GM18858 (cell line): ENCODE results near the gene PLPPR5.

Source experiments
- ATAC-seq: cut with Tn5 transposase; IDR thresholded peaks from one replicate; pipeline ENCODE4 v1.9.1; 2021; ENCODE audit not compliant: unreplicated experiment

The PLPPR5 gene

DNA sequence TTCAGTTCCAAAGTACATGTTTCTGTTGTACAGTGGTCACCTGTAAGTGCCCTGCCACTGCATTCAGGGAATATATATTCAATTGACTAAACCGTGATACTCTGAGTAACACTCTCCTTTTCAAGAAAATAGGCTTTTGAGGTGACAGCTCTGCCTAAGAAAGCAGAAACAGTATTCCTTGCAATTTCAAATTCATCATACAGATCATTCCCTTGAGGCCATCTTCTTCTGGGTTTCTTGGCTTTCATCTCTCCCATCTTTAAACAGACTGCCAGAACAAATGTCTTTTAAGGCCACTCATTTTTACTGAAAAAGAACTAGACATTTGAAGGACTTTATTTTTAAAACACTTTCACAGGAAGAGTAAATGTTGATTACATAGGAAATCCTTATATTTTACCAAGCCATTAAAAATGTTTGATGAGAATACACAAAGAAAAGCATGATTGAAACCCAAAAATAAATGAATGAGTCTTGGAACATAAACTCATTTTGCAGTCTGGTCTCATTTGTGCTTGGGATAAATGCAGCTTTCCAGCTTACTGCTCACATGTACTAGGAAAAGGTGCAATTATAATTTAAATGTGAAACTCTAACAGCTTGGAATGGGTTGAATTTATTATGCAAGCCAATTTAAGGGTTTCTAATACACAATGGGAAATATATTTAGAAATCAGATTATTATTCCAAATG, 34.7 kb downstream of the PLPPR5 start:
- ATAC-seq = no peak

DNA sequence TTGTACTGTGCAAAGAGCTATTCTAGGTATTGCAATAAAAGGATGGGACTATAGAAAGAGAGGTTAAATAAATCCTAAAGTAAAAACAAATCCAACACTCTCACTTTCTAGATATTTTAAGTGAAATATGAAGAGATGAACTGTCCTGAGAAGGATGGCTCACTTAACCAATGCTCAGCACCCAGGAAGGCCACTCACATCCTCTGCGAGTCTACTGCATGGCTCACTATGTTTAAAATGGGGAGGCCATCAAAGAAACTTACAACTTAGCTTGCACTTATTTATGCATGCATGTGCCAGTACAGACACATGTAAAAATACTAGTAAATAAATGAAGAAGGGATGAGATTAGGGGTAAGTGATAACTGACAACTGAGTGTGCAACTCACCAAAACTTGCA, 37.5 kb downstream of the PLPPR5 start:
- no peak for ATAC-seq

DNA sequence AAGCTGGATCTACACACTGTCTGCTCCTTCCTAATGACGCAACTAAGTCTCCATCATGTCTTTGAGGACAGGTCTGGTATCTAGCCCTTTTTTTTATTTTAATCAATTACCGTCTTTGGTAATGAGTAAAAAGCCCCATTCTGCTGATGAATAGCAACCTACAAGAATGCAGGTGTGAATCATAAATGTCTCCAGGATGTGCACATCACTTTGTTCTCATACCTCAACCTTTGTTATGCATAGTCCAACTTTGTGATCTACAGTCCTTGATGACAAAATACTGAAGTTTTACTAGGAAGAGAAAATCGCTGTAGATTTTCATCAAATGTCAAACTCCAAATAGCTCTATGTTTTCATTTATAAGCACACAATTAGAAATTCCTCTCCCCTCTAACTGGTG, 39.3 kb downstream of the PLPPR5 start:
- no peak for ATAC-seq

DNA sequence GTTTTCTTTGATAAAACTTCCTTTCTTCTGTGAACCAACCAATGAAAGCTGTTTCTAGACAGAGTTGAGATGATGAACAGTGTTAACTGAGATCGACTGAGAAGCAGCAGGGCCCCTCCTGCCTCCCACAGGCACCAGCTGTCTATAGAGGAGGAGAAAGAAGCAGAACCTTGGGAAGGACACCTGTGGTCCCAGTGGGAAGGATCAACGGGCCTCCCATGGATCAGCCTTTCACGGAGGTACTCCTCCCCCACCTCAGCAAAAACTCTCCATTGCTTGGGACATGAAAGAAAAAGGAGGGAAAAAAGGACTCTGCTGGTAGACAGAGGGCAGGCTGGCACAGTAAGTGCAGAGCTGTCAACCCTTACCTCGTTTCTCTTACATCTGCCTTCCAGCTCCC, 40.5 kb downstream of the PLPPR5 start:
- ATAC-seq = no peak

DNA sequence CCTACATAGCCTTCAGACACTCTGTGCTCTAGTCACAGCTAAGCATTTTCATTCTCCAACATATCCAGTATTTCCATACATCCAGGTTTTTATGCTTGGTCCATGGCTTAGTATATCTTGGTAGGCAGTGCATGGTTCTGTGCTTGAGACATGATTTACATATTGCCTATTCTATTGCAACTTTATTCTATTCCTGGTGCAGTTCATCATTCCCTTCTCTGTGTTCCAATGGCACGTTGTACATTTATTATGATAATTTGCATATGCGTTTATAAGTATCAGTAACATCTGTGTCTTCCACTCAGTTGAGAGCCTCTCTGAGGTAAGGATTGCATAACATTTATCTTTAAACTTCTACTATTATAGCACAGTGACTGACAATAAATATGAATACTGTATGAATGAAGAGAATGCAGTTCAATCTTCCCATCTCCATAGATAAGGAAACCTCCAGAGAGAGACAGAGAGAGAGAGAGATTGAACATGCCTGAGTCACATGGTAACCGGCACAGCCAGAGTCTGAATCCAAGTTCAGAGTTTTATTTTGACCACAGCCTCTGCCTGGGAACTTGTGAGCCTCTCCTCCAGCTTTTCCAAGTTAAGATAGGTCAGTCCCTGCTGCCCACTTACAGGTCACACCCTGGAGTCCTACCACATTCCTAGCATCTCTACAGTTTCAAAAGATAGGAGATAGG, 41.5 kb downstream of the PLPPR5 start:
- no peak for ATAC-seq

DNA sequence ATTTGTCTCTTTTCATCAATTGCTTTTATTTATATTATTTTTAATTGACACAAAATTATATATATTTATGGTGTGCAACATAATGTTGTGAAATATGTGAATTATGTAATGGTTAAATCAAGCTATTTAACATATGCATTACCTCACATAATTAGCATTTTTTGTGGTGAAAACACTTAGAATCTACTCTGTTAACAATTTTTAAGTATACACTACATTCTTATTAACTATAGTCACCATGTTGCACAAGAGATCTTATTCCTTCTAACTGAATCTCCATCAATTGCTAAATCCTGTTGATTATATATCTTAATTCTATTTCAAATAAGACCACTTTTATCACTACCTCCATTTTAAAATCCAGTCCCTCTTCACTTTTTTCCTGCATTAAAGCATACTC, 42.5 kb downstream of the PLPPR5 start:
- ATAC-seq = no peak

DNA sequence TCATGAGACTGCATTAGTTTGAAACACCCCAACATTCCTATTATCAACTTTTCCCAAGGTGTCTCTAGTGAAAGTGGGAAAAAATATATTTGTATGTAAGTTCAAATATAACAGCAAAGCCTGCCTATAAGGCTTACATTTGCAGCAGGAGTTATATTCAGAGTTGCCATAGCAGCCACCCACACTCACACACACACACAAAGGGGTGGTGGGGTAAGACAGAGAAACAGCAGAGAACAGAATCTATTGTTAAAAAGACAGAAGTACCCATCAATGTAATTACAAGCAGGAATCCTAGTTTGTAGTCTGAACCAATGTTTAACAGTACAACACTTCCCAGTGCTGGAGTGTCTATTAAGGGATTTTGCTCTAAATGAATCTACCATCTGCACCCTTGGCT, 55.0 kb downstream of the PLPPR5 start:
- no peak for ATAC-seq

DNA sequence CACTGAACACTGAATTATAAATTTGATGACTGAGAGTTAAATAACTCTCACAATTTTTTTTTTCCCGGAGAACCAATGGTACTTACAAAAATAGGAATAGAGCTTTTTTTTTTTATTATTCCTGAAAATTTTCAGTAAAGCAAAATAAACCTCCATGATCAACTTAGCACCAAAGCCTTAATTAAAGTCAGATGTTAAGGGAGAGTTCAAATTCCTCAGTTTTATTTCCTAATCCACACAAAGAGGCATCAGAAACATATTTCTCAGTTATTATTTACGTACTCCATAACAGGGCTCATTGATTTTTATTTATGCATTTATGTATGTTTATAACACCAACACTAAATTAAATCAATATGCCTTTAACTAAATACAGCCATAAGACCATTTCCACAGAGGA, 55.5 kb downstream of the PLPPR5 start:
- ATAC-seq = no peak

DNA sequence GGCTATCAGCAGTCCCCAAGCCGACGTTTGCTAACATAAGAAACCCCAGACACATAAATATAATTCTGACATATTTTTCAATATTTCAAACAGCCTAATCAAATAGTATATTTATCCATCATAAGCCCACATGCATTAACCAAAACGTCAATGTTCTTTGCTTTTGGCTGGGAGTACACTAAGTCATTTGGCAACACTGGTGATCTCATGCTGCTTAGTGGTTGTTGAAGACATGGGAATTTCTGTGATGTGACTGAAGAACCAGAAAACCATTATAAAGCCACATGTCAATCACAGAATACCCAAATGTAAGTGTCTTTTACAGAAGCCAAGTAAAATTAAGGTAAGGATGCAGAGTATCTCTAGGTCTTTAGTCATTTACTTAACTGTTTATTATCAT, 57.6 kb downstream of the PLPPR5 start:
- ATAC-seq = no peak

DNA sequence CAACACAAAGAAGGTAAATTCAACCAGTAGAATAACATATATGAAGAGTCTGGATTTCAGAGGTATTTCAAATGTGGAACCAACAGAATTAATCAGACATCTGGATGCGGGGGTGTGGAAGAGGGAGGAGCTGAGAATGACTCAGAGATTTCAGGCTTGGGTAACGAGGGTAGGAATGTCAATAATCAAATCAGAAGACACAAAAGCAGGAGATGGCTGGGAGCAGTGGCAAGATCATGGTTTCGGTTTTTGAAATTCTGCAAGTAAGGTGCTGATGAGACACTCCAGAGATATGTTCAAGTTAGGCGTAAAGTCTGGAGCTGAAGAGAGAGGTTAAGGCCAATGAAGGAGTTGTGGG, 64.0 kb downstream of the PLPPR5 start:
- ATAC-seq = no peak

DNA sequence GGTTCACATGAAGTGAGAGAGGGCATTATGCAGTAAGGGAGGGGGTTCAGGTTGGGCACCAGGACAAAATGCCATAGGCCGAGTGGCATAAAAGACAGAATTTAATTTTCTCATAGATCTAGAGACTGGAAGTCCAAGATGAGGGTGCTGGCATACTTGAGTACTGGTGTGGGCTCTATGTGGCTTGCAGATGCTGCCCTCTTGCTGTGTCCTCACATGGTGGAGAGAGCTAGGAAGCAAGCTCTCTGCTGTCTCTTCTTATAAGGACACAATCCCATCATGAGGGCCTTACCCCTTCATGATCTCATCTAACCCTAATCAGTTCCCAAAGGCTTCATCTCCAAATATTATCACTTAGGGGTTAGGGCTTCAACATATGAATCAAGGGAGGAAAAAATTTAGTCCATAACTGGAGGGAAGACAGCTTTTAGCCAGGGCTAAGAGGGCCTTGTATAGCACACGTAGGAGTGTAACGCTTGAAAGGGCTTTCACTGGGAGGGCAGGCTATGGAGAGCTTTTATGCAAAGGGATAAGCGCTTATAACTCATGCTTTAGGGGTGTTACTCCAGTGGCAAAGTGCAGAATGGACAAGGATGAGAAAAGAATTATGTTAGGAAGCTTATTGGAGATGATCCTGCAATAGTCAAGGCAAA, 64.5 kb downstream of the PLPPR5 start:
- ATAC-seq = no peak

DNA sequence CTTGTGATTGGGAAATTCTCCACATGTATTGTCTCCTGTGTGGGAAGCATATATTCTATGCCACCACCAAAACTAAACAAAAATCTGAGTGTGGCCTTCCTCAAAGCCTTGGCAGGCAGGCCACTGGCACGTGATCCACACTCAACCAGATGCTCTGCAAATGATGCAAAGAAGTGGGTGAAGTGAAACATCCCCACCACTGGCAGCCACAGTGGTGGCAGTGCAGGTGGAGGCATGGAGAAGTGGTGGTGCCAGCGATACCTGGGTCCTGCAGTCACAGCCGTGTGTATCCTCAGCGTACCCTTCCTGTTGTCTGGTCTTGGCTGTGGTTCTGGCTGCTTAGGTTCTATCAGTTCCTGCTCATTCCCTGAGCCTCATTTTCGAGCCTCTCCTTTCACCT, 65.2 kb downstream of the PLPPR5 start:
- ATAC-seq = no peak

DNA sequence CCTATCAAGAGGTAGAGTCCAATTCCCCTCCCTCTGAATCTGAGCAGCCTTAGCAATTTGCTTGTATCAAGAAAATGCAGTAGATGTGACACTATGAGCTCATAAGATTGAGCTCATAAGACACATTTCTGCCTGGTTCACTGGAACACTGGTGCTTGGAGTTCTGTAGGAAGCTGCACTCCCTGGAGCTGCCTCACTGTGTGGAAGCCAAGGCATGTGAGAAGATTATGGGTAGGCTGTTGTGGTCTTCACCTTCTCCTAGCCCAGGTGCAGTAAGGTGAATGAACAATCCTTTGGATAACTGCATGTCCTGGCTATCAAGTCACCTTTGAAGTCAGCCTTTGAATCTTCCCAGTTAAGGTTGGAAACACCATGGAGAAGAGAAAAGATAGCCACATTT, 67.3 kb downstream of the PLPPR5 start:
- no peak for ATAC-seq

DNA sequence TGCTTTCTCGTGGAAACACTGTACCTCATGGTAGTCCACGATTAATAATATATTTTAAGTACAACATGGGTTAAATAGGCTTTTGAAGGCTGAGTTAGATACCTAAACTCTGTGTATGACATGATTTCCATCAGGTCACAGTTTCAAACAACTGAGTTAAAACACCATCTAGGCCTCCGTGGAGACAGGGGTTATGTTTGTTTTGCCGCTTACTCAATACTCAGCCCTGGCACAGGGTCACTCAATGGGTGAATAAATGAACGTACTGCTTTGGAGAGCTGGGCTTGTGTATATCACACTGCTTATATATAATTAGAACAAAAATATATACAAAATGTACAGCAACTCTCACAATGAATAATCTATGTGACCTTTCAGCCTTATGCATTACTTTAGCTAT, 72.5 kb downstream of the PLPPR5 start:
- no peak for ATAC-seq

DNA sequence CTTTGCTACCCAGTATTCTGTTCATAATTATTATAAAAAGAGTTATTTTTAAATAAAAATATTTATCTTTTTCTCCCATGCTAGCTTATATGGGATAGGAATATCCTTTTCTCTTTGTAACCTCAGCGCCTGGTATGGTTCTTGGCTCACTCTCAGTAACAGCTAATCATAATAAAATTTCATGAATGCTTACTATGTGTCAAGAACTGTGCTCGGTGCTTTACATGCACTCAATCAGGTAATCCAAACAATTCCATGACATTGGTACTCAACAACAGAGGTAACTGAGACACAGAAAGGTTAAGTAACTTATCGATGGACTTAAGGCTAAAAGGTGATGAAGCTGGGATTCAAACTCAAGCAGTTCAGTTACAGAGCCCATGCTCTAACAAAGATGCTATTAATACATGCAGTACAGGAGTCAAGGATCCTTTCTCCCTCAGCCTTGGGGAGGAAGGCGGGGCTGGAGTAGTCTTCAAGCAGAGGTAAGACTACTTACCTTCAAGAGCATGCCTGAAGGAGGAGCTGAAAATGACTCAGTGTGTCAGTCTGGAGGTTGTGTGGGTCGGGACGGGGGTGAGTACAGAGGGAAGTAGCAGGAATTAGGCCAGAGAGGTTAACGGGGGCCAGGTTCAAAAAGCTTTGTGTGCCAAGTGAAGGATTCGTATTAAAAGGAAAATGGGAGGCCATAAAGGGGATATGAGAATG, 73.4 kb downstream of the PLPPR5 start:
- no peak for ATAC-seq

DNA sequence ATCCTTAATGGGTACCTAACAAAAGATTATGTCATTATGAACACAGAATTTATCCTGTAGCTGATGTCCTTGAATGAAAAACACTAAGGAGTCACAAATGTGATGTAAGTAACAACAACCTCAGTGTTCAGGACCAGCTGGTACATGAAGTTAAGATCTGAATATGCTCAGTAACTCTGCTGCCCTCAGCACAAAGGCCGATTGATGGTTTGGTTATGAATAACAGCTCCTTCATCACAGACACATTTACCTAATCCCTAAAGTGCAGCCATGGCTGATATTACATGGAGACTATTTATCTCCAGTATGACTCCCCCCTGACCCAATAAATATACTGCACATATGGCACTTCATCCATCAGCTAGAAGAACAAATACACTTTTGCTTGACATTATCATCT, 75.2 kb downstream of the PLPPR5 start:
- ATAC-seq = no peak

DNA sequence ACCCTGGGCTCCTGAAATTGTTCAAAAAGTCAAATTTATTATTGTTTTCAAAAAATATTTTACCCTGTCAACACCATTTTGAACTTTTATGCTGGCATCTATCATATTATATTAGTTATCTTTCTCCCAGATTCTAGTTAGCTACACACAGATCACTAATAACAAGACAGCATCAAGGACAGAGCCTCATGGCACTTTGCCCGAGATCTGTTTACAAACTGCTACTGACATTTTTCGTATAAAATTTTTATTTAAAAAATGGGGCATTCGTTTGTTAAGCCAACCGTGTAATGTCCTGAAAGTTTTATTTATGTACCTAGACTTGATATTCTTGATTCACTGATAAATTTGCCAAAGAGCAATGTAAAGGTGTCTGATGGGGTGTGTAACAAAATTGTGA, 78.1 kb downstream of the PLPPR5 start:
- no peak for ATAC-seq

DNA sequence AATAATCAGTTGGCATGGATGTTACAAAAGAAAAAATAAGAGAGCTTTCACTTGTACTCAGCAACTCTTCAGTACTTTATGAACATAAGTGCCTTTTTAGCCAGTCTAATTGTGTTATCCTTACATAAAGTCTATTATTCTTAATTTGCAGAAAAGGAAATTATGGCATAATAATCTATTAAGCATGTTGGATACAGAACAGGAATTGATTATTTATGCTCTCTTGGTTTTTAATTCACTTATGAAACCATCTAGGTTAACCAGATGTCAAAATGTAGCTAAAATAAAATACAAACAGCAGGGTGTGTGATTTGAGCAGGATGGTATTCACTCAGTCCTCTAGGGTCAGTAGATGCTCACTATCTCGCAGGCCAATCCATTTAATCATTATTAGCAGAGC, 79.7 kb downstream of the PLPPR5 start:
- ATAC-seq = no peak

DNA sequence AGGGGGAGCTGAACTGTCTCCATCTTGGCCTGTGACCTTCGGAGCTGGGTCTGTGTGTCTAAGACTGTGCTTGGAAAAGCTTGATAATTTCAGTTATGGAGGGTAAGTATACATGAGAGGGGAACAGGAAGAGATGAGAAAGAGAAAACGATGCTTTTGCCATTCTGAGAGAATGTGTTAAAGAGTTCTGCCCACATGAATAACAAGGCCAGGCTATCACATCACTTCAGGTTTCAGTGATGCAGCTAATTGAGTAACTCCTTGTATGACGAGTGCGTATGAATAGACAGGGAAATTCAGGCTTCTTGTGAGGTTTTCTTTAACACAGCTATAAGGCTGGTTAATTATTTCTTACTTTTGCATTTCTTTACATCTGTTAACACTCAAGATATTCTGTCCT, 81.0 kb downstream of the PLPPR5 start:
- ATAC-seq = no peak

DNA sequence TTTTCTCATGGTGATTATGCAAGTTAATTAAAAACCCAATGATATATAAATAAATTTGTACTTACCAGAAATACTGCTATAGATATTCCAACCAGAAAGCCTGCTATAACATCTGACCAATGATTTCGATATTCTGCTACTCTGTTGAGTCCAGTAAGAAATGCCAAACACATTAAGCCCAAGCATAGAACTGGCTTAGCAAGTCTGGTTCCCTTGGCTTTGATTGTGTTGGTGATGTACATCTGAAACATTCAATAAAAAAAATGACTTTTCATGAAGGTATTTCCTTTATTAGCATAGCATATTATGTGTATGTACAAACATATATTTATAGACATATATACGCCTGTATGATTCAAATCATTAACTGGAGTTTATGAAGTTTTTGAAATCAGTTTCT, 82.8 kb downstream of the PLPPR5 start:
- ATAC-seq = no peak

DNA sequence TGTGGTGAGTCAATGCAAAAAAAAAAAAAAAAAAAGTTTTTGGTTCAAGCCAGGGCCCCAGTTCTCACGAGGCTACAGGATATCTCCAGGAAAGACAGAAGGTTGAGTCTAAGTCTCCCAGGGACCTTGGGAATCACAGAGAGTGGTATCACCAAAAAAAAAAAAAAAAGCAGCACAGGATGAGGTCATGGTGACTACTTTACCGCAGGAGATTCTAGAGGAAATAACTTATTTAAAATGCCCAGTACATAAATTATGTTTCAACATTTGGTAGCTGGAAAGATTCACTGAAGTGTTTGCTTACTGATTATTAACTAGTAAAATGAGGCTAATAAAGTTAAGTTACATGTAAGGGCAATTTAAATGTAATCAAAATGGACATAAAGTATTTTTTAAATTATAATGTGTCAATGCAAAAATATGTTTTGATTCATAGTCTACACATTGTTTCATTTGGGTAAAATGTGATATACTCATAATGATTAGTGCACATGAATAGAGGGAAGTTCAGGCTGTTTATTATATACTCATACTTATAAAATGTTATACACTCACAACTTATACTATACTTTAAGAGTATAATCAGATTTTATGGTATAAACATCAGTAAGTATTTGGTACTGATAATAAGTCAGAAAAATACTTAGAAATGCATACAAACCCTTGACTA, 84.1 kb downstream of the PLPPR5 start:
- no peak for ATAC-seq
